Endothelial cell of umbilical vein (primary cell): ENCODE measurements around the gene CCR2. TPM values are rescaled to one million over a fixed set of nuclear protein-coding genes. Genes with fewer than 3 reads are reported as not detected.

ENCODE experiments used
- BruUV-seq: library from RNA; stranded (reverse); fragments of 400-500 nt; replicated peaks from 2 replicates; lab custom pipeline; 2021; lab: Mats Ljungman, UMichigan
- CTCF ChIA-PET: fragments of 300-600, 350-600 bp; sonication (Branson Sonifier 250); formaldehyde crosslinking; loops from one replicate; lab custom pipeline; 2021; ENCODE audit warnings: antibody characterized with exemption, inconsistent platforms; lab: Charles Lee
- POLR2A ChIA-PET: fragments of 300-600, 350-600 bp; sonication (Branson Sonifier 250); formaldehyde crosslinking; loops from one replicate; lab custom pipeline; 2021; ENCODE audit warnings: antibody characterized with exemption, inconsistent platforms; lab: Charles Lee
- DNase-seq: peaks from one replicate; pipeline ENCODE4 v3.0.0-alpha.2; 2011; ENCODE audit warnings: low read depth, low spot score
- FAIRE-seq: peaks from 2 replicates; lab custom pipeline; 2011; peaks lifted over from hg19 to GRCh38; lab: Jason Lieb, UNC
- H2AFZ ChIP-seq: 2 replicates; pipeline ENCODE4 v1.6.0; 2012; ENCODE audit warnings: low read depth, low read length, control low read depth, inconsistent platforms
- H3K27ac ChIP-seq: 2 replicates; pipeline ENCODE4 v1.5.1; 2011; ENCODE audit warnings: low read depth, mild to moderate bottlenecking, control low read depth, low read length, moderate library complexity; ENCODE audit not compliant: insufficient read depth
- H3K27me3 ChIP-seq, 2 experiments: 2 replicates each; pipeline versions ENCODE4 v1.6.0 to v1.6.1; 2011; ENCODE audit warnings: low read length in 2 of 2, mixed read lengths in 1 of 2; ENCODE audit not compliant: control insufficient read depth in 2 of 2, insufficient read depth in 2 of 2
- H3K36me3 ChIP-seq, 2 experiments: 2 replicates in 1 of 2; 3 replicates in 1 of 2; pipeline ENCODE4 v1.5.1; 2011; ENCODE audit warnings: low read length in 2 of 2, mild to moderate bottlenecking in 1 of 2, moderate library complexity in 1 of 2; ENCODE audit not compliant: control insufficient read depth in 2 of 2, insufficient read depth in 2 of 2; ENCODE audit errors: extremely low read depth in 1 of 2
- H3K4me1 ChIP-seq: 3 replicates; pipeline ENCODE4 v1.5.1; 2011; ENCODE audit warnings: mild to moderate bottlenecking, low read length; ENCODE audit not compliant: control insufficient read depth, insufficient read depth; ENCODE audit errors: extremely low read depth
- H3K4me2 ChIP-seq: 2 replicates; pipeline ENCODE4 v1.6.1; 2011; ENCODE audit warnings: low read length, control low read depth, mixed read lengths; ENCODE audit not compliant: insufficient read depth
- H3K4me3 ChIP-seq, 3 experiments: fragments of 200-600 bp in 1 of 3; sonication (generic), shearing (Covaris generic) in 1 of 3; replicated peaks in 1 of 3; 2 replicates each; pipeline ENCODE4 v1.5.1; 2011 to 2016; ENCODE audit warnings: control low read depth in 3 of 3, low read length in 3 of 3, mild to moderate bottlenecking in 2 of 3, inconsistent platforms in 1 of 3, low read depth in 1 of 3, moderate library complexity in 1 of 3; ENCODE audit not compliant: insufficient read depth in 1 of 3
- H3K79me2 ChIP-seq: 2 replicates; pipeline ENCODE4 v1.6.0; 2012; ENCODE audit warnings: low read length, inconsistent platforms; ENCODE audit not compliant: control insufficient read depth, insufficient read depth
- H3K9ac ChIP-seq: replicated peaks from 2 replicates; pipeline ENCODE3; 2011; ENCODE audit warnings: low read length, control low read depth; ENCODE audit not compliant: insufficient read depth; ENCODE audit errors: extremely low read depth
- H3K9me1 ChIP-seq: replicated peaks from 3 replicates; pipeline ENCODE4 v1.6.0; 2011; ENCODE audit warnings: mild to moderate bottlenecking, low read length; ENCODE audit not compliant: control insufficient read depth, insufficient read depth; ENCODE audit errors: extremely low read depth
- H3K9me3 ChIP-seq: replicated peaks from 2 replicates; pipeline ENCODE4 v1.5.1; 2012; ENCODE audit warnings: low read length, inconsistent platforms; ENCODE audit not compliant: control insufficient read depth, insufficient read depth
- H4K20me1 ChIP-seq: replicated peaks from 2 replicates; pipeline ENCODE3; 2011; ENCODE audit warnings: mild to moderate bottlenecking, low read length; ENCODE audit not compliant: control insufficient read depth, insufficient read depth; ENCODE audit errors: extremely low read depth
- CTCF ChIP-seq, 2 donors: IDR thresholded peaks; 1 replicate in 1 of 2; 2 replicates in 1 of 2; pipeline ENCODE4 v1.5.1; 2011; ENCODE audit warnings: low read length in 2 of 2, mild to moderate bottlenecking in 2 of 2, moderate library complexity in 2 of 2, control low read depth in 1 of 2, inconsistent platforms in 1 of 2, low read depth in 1 of 2; ENCODE audit not compliant: insufficient read depth in 1 of 2; ENCODE audit errors: extremely low read depth in 1 of 2
- EZH2 ChIP-seq: IDR thresholded peaks from 2 replicates; pipeline ENCODE4 v1.6.1; 2012; ENCODE audit warnings: borderline replicate concordance, low read depth, mild to moderate bottlenecking, moderate library complexity, low read length, inconsistent platforms; ENCODE audit not compliant: severe bottlenecking
- FOS ChIP-seq: IDR thresholded peaks from 2 replicates; pipeline ENCODE4 v1.6.1; 2011; ENCODE audit warnings: mild to moderate bottlenecking, low read length, moderate library complexity, borderline replicate concordance; ENCODE audit not compliant: insufficient read depth
- GATA2 ChIP-seq: IDR thresholded peaks from 2 replicates; pipeline ENCODE4 v1.7.0; 2011; ENCODE audit warnings: low read depth, mild to moderate bottlenecking, moderate library complexity, mixed read lengths, low read length; ENCODE audit not compliant: insufficient read length, insufficient read depth
- JUN ChIP-seq: IDR thresholded peaks from 2 replicates; pipeline ENCODE4 v1.6.1; 2011; ENCODE audit warnings: borderline replicate concordance, low read depth; ENCODE audit not compliant: insufficient read length, insufficient read depth
- MAX ChIP-seq: IDR thresholded peaks from 2 replicates; pipeline ENCODE4 v1.6.1; 2011; ENCODE audit not compliant: insufficient read depth, insufficient read length
- MYC ChIP-seq: IDR thresholded peaks from one replicate; pipeline ENCODE4 v1.6.1; 2011; ENCODE audit warnings: mild to moderate bottlenecking, low read depth, low read length
- POLR2A ChIP-seq: IDR thresholded peaks from 2 replicates; pipeline ENCODE4 v1.6.1; 2012; ENCODE audit warnings: low read depth, mild to moderate bottlenecking, control low read depth, low read length
- POLR2AphosphoS5 ChIP-seq: IDR thresholded peaks from 2 replicates; pipeline ENCODE4 v1.6.1; 2012; ENCODE audit warnings: low read depth, mild to moderate bottlenecking, control low read depth, low read length, moderate library complexity; ENCODE audit not compliant: insufficient read depth
- dilution Hi-C: fragments of 300-500 bp; cut with MboI; formaldehyde crosslinking; loops from one replicate; pipeline ENCODE4 v1.15.0; 2019; ENCODE audit warnings: low sequenced_read_pairs; ENCODE audit not compliant: extremely low pct_ligation_motif_present
- intact Hi-C: fragments of 100-400 bp; cut with micrococcal nuclease; formaldehyde crosslinking; loops from one replicate; pipeline ENCODE4 v1.10.0; 2022
- polyA plus RNA-seq, 4 experiments: library from polyadenylated mRNA; depleted of rRNA in 3 of 4; stranded (reverse) in 3 of 4; unstranded in 1 of 4; fragments of >200 nt; gene quantifications; 2 replicates each; pipeline versions ENCODE4 v1.2.1 to v1.2.3, GENCODE V29; 2011 to 2012; ENCODE audit warnings: missing spikeins in 1 of 4
- total RNA-seq: library from RNA; stranded (reverse); gene quantifications from 2 replicates; pipeline ENCODE4 v1.2.3, GENCODE V29; 2021

Gene CCR2
- total and polyA plus RNA-seq, 2 donors (not counting 3 experiments of a cell fraction or from before 2014, with no cell fraction given): not detected

- no peaks in the 10 kb centered on the region for H3K9me1 ChIP-seq
- BruUV-seq: no TSS peak
- no peak for FAIRE-seq
Observed at GRCh38 chr3:46380471-46381221, 26.7 kb downstream of the CCR2 start.

More at GRCh38 chr3:46380471-46381221, 26.7 kb downstream of the CCR2 start:
- intact Hi-C loops: no loop called here
- dilution Hi-C loops: no loop called here
- Histone ChIP-seq H3K4me1 (no peaks in the 10 kb centered on the region), H2AFZ (no peak overlapping the region), H3K36me3 (no peaks in the 10 kb centered on the region), H3K4me3 (no peak overlapping the region), H3K79me2 (no peaks in the 10 kb centered on the region), H3K27me3 (peaks cover 6 to 15% of the 10 kb centered on the region in 2 experiments), H3K9ac (no peak overlapping the region), H3K27ac (no peak overlapping the region), H3K9me3 (no peaks in the 10 kb centered on the region), H4K20me1 (no peaks in the 10 kb centered on the region), H3K4me2 (no peak overlapping the region)
- ChIA-PET CTCF (interaction anchor here (1.5 kb wide), 1 partner anchor 47 kb away, joined by 4 read pairs; no protein-coding TSS in a partner anchor), POLR2A (no interaction called here)
- TF ChIP-seq GATA2 (no peak), FOS (no peak), POLR2AphosphoS5 (no peak), POLR2A (no peak), CTCF (IDR thresholded peaks at IDR 0.05; ENCODE audit: extremely low read depth in 1 of 2, insufficient read depth in 1 of 2, low read depth in 1 of 2, low read length in 2 of 2) (no peak), MYC (no peak), JUN (no peak), MAX (no peak), EZH2 (no peak)
- no peak for DNase-seq
